HCT116 (cell line): ENCODE data around the gene NEMP2. TPM values are rescaled to one million over a fixed set of nuclear protein-coding genes. Genes with fewer than 3 reads are reported as not detected.

ENCODE experiments used
- ATAC-seq: fragments of 200-7000 bp; cut with Tn5 transposase; 2 replicates; pipeline ENCODE4 v1.9.1; 2020; ENCODE audit warnings: mild to moderate bottlenecking, moderate library complexity
- BruUV-seq: library from RNA; stranded (reverse); fragments of 400-500 nt; replicated peaks from 2 replicates; lab custom pipeline; 2021; lab: Mats Ljungman, UMichigan
- CTCF ChIA-PET: fragments of 300-600 bp; sonication (Branson Sonifier 250); formaldehyde crosslinking; loops from one replicate; lab custom pipeline; 2021; ENCODE audit warnings: antibody characterized with exemption; lab: Charles Lee
- POLR2A ChIA-PET: fragments of 300-600, 350-600 bp; sonication (Branson Sonifier 250); formaldehyde crosslinking; loops from one replicate; lab custom pipeline; 2021; ENCODE audit warnings: antibody characterized with exemption; lab: Charles Lee
- RAD21 ChIA-PET, 2 experiments: fragments of 300-600 bp; sonication (Branson Sonifier 250); formaldehyde crosslinking; loops; one replicate each; lab custom pipeline; 2023; ENCODE audit warnings: low total read pairs in 2 of 2; ENCODE audit not compliant: uncharacterized antibody in 2 of 2, unreplicated experiment in 2 of 2, low non-redundant PET in 1 of 2; lab: Charles Lee
- DNase-seq: peaks from one replicate; pipeline ENCODE4 v3.0.0-alpha.2; 2010; ENCODE audit warnings: low read depth, low spot score
- H2AFZ ChIP-seq: fragments of 200-600 bp; shearing (Covaris generic), sonication (generic); 2 replicates; pipeline ENCODE4 v1.6.1; 2017; ENCODE audit warnings: low read depth, mixed run types, mixed read lengths, antibody characterized with exemption, low read length; ENCODE audit not compliant: poor library complexity, severe bottlenecking
- H3K27ac ChIP-seq: 2 replicates; pipeline ENCODE4 v1.5.1; 2012; ENCODE audit warnings: low read depth, low read length
- H3K27me3 ChIP-seq: fragments of 200-600 bp; sonication (generic); 2 replicates; pipeline ENCODE4 v1.6.1; 2016; ENCODE audit warnings: mixed run types, low read length, mixed read lengths; ENCODE audit not compliant: insufficient read depth
- H3K36me3 ChIP-seq, 2 experiments: fragments of 200-500 bp in 1 of 2; fragments of 200-600 bp in 1 of 2; sonication (Bioruptor generic) in 1 of 2; sonication (generic) in 1 of 2; 2 replicates each; pipeline versions ENCODE4 v1.5.1 to v1.6.1; 2014 to 2016; ENCODE audit warnings: low read length in 2 of 2, inconsistent platforms in 1 of 2, mixed read lengths in 1 of 2, mixed run types in 1 of 2; ENCODE audit not compliant: insufficient read depth in 2 of 2, control insufficient read depth in 1 of 2
- H3K4me1 ChIP-seq, 2 experiments: fragments of 200-600 bp in 1 of 2; sonication (generic) in 1 of 2; 2 replicates each; pipeline versions ENCODE4 v1.5.1 to v1.6.1; 2012 to 2017; ENCODE audit warnings: low read length in 2 of 2, inconsistent platforms in 1 of 2, mild to moderate bottlenecking in 1 of 2, mixed read lengths in 1 of 2, mixed run types in 1 of 2, moderate library complexity in 1 of 2; ENCODE audit not compliant: insufficient read depth in 2 of 2, control insufficient read depth in 1 of 2
- H3K4me2 ChIP-seq: fragments of 200-600 bp; sonication (generic); 2 replicates; pipeline ENCODE4 v1.6.1; 2017; ENCODE audit warnings: mixed run types, low read length, mixed read lengths
- H3K4me3 ChIP-seq, 2 experiments: fragments of 200-600 bp in 1 of 2; sonication (generic) in 1 of 2; replicated peaks in 1 of 2; 2 replicates each; pipeline ENCODE4 v1.5.1; 2011 to 2016; ENCODE audit warnings: low read length in 2 of 2, control low read depth in 1 of 2, low read depth in 1 of 2, mild to moderate bottlenecking in 1 of 2, mixed read lengths in 1 of 2, mixed run types in 1 of 2
- H3K79me2 ChIP-seq: fragments of 200-600 bp; sonication (generic); 2 replicates; pipeline ENCODE4 v1.6.1; 2017; ENCODE audit warnings: mild to moderate bottlenecking, mixed run types, low read length, moderate library complexity, mixed read lengths; ENCODE audit not compliant: insufficient read depth
- H3K9ac ChIP-seq: fragments of 200-600 bp; sonication (generic); 2 replicates; pipeline ENCODE4 v1.6.1; 2016; ENCODE audit warnings: low read length, mixed read lengths
- H3K9me2 ChIP-seq: fragments of 200-600 bp; sonication (generic), shearing (Covaris generic); 2 replicates; pipeline ENCODE4 v1.6.1; 2017; ENCODE audit warnings: mixed run types, mild to moderate bottlenecking, moderate library complexity; ENCODE audit not compliant: insufficient read depth
- H3K9me3 ChIP-seq, 2 experiments: fragments of 200-500 bp in 1 of 2; fragments of 200-600 bp in 1 of 2; sonication (Bioruptor generic) in 1 of 2; sonication (generic) in 1 of 2; 2 replicates each; pipeline ENCODE4 v1.6.1; 2014 to 2017; ENCODE audit warnings: low read length in 2 of 2, mixed read lengths in 2 of 2, inconsistent platforms in 1 of 2, low read depth in 1 of 2, mild to moderate bottlenecking in 1 of 2, mixed run types in 1 of 2, moderate library complexity in 1 of 2; ENCODE audit not compliant: control insufficient read depth in 1 of 2, insufficient read depth in 1 of 2
- H4K20me1 ChIP-seq: fragments of 200-600 bp; sonication (generic), shearing (Covaris generic); 2 replicates; pipeline ENCODE4 v1.6.1; 2017; ENCODE audit warnings: mixed run types, mild to moderate bottlenecking, moderate library complexity; ENCODE audit not compliant: insufficient read depth
- ATF3 ChIP-seq: IDR thresholded peaks from 2 replicates; pipeline ENCODE4 v1.6.1; 2012
- CBX3 ChIP-seq: IDR thresholded peaks from 2 replicates; pipeline ENCODE4 v1.6.1; 2012; ENCODE audit warnings: low read depth
- EGR1 ChIP-seq: IDR thresholded peaks from 2 replicates; pipeline ENCODE4 v1.6.1; 2012; ENCODE audit warnings: low read depth
- ELF1 ChIP-seq: IDR thresholded peaks from 2 replicates; pipeline ENCODE4 v1.6.1; 2012; ENCODE audit warnings: low read depth, borderline replicate concordance
- EZH2 ChIP-seq: fragments of 200-600 bp; sonication (generic); IDR thresholded peaks from 2 replicates; pipeline ENCODE4 v1.6.1; 2017; ENCODE audit warnings: antibody characterized with exemption, mixed run types
- JUND ChIP-seq: IDR thresholded peaks from 2 replicates; pipeline ENCODE4 v1.6.1; 2012
- POLR2AphosphoS5 ChIP-seq: IDR thresholded peaks from 2 replicates; pipeline ENCODE4 v1.6.1; 2011; ENCODE audit warnings: mild to moderate bottlenecking, low read depth, low read length, moderate library complexity
- RAD21 ChIP-seq: IDR thresholded peaks from 2 replicates; pipeline ENCODE4 v1.6.1; 2012; ENCODE audit warnings: low read depth, mild to moderate bottlenecking
- REST ChIP-seq: IDR thresholded peaks from 2 replicates; pipeline ENCODE4 v1.6.1; 2012; ENCODE audit warnings: low read depth
- SIN3A ChIP-seq: IDR thresholded peaks from 2 replicates; pipeline ENCODE4 v1.6.1; 2012; ENCODE audit warnings: low read depth
- SP1 ChIP-seq: IDR thresholded peaks from 2 replicates; pipeline ENCODE4 v1.6.1; 2012; ENCODE audit warnings: low read depth
- SRF ChIP-seq: IDR thresholded peaks from 2 replicates; pipeline ENCODE4 v1.6.1; 2012; ENCODE audit warnings: low read depth
- TCF7L2 ChIP-seq: IDR thresholded peaks from 2 replicates; pipeline ENCODE4 v1.7.0; 2011; ENCODE audit warnings: borderline replicate concordance, inconsistent platforms; ENCODE audit not compliant: insufficient read depth, insufficient read length; ENCODE audit errors: extremely low read depth
- YY1 ChIP-seq: IDR thresholded peaks from 2 replicates; pipeline ENCODE4 v1.6.1; 2011; ENCODE audit warnings: low read length, low read depth, moderate library complexity, mild to moderate bottlenecking; ENCODE audit not compliant: insufficient replicate concordance; ENCODE audit errors: extremely low read depth
- ZFX ChIP-seq: fragments of 450-650 bp; IDR thresholded peaks from 2 replicates; pipeline ENCODE4 v1.6.1; 2017
- intact Hi-C: fragments of 100-400 bp; cut with micrococcal nuclease; formaldehyde crosslinking; loops from 2 replicates; pipeline ENCODE4 v1.10.0; 2022
- total RNA-seq: library from RNA; stranded (reverse); gene quantifications from one replicate; pipeline ENCODE4 v1.2.1, GENCODE V29; 2021; ENCODE audit not compliant: unreplicated experiment
- TF ChIP-seq, protein P1 (sequence below): IDR thresholded peaks from 2 replicates; pipeline ENCODE4 v1.6.1; 2011; ENCODE audit warnings: mild to moderate bottlenecking, low read length, moderate library complexity; ENCODE audit not compliant: insufficient replicate concordance; ENCODE audit errors: extremely low read depth

Gene NEMP2
- total RNA-seq, 1 experiment from 2014 or later = 8.6 TPM

DNA sequence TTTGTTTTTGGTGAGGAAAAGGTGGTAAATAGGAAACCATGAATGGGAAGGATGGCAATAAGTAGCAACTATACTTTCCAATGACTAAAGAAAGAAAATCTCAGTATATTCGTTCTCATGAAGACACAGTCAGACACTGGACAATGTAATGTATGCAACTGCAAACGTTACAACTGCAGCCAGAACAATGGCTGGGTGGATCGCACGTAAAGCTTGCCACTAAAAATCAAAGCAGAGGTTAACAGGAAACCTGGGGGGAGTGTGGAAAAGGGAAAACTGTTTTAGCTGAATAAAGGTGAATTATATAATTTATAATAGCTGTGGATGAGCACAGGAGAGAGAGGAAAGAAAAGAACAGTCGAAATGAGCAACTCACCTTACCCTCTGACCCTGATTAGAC is 33.3 kb downstream of the NEMP2 start:
- H3K9me2 ChIP-seq = no peaks in the 10 kb centered on the region
- H3K79me2 ChIP-seq = no peaks in the 10 kb centered on the region
- H3K36me3 ChIP-seq = no peaks in the 10 kb centered on the region
- no peak overlapping the region for H3K4me3 ChIP-seq
- H3K9ac ChIP-seq = no peak overlapping the region
- TF ChIP-seq YY1 = no peak
- TF ChIP-seq EZH2 = no peak
- TF ChIP-seq POLR2AphosphoS5 = no peak
- ChIA-PET CTCF (no interaction called here), POLR2A (no interaction called here), RAD21 (no interaction called here)
- BruUV-seq = TSS peak; percentile 33
- no peak overlapping the region for H3K27ac ChIP-seq
- peak overlapping the region; percentile 11; the same call in 1 of the 2 replicates for H3K4me2 ChIP-seq
- H3K9me3 ChIP-seq = no peaks in the 10 kb centered on the region
- no peak for DNase-seq
- intact Hi-C loops = no loop called here
- H2AFZ ChIP-seq = no peak overlapping the region
- H3K27me3 ChIP-seq = no peaks in the 10 kb centered on the region
- H3K4me1 ChIP-seq = peaks cover 2 to 5% of the 10 kb centered on the region in 2 experiments; a peak in 2 of 4 replicates
- ATAC-seq = no peak
- H4K20me1 ChIP-seq = no peaks in the 10 kb centered on the region

- intact Hi-C loops = no loop called here
- Histone ChIP-seq H3K4me1 (peaks cover 0 to 5% of the 10 kb centered on the region in 2 experiments; a peak in 1 of 4 replicates), H3K79me2 (no peaks in the 10 kb centered on the region), H4K20me1 (no peaks in the 10 kb centered on the region), H2AFZ (no peak overlapping the region), H3K9me3 (no peaks in the 10 kb centered on the region), H3K9ac (no peak overlapping the region), H3K9me2 (no peaks in the 10 kb centered on the region), H3K4me3 (no peak overlapping the region), H3K4me2 (no peak overlapping the region), H3K27me3 (no peaks in the 10 kb centered on the region), H3K36me3 (no peaks in the 10 kb centered on the region), H3K27ac (no peak overlapping the region)
- CTCF ChIA-PET = no interaction called here
- DNase-seq = no peak
- no peak for ATAC-seq
- no TSS peak for BruUV-seq
- POLR2A ChIA-PET = interaction anchor here (0.6 kb wide), 1 partner anchor 20 kb away, joined by 3 read pairs; no protein-coding TSS in a partner anchor
- RAD21 ChIA-PET = no interaction called here
- TF ChIP-seq EGR1 (no peak), POLR2AphosphoS5 (no peak), RAD21 (no peak), SIN3A (no peak), EZH2 (no peak), TCF7L2 (no peak), CBX3 (no peak), SP1 (no peak), ELF1 (no peak), SRF (no peak), ATF3 (no peak), ZFX (no peak), REST (no peak), JUND (no peak), YY1 (no peak)
- TF ChIP-seq, protein P1, sequence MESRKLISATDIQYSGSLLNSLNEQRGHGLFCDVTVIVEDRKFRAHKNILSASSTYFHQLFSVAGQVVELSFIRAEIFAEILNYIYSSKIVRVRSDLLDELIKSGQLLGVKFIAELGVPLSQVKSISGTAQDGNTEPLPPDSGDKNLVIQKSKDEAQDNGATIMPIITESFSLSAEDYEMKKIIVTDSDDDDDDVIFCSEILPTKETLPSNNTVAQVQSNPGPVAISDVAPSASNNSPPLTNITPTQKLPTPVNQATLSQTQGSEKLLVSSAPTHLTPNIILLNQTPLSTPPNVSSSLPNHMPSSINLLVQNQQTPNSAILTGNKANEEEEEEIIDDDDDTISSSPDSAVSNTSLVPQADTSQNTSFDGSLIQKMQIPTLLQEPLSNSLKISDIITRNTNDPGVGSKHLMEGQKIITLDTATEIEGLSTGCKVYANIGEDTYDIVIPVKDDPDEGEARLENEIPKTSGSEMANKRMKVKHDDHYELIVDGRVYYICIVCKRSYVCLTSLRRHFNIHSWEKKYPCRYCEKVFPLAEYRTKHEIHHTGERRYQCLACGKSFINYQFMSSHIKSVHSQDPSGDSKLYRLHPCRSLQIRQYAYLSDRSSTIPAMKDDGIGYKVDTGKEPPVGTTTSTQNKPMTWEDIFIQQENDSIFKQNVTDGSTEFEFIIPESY = no peak
These were observed 34.4 kb downstream of the NEMP2 start for GRCh38 chr2:190500054-190500502.
